GM18519 (cell line): ENCODE results near the gene PLXNA4.

Source experiments
- ATAC-seq: cut with Tn5 transposase; IDR thresholded peaks from one replicate; pipeline ENCODE4 v1.9.1; 2021; ENCODE audit warnings: mild to moderate bottlenecking, moderate library complexity; ENCODE audit not compliant: unreplicated experiment, low FRiP score

PLXNA4 gene

GRCh38 chr7:132296820-132297219 is 279.4 kb downstream of the PLXNA4 start:
- ATAC-seq, result no peak

DNA sequence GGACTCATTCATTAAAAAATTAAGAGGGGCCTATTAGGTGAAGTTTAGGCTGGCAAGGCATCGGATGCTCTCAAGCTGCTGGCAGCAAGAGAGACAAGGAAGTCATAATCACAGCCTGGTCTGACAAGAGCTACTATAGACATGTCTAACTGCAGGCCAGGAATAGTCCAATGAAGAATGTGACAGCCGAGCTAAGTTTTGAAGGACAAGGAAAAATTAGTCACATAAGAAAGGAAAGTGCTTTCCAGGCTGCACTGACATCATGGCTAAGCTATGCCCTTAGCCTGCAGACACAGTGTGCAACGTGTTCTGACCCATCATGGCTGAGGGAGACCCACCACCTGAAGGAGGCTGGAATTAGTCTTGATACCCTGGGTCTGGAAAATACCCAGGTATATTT is 281.1 kb downstream of the PLXNA4 start:
- no peak for ATAC-seq

GRCh38 chr7:132292803-132293202 is 283.5 kb downstream of the PLXNA4 start:
- no peak for ATAC-seq

GRCh38 chr7:132291481-132291880 is 284.8 kb downstream of the PLXNA4 start:
- no peak for ATAC-seq

DNA sequence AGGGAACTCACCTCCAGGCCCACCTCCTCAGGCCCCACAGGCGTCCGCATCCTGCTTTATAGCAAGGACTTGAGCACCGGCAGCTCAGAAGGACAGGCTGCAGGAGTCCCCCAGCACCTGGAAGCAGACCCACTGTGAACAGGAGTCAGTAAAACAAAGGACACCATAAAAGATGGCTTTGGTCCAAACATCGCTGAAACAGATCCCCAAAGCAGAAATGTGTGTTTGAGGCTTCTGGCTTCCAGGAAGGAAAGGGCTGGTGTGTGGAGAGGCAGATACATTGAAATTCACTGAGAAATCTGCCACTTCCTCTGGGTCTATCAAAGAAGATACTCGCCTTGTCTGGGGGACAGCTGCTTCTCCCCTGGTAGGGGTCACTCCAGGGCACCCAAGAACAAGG is 286.2 kb downstream of the PLXNA4 start:
- ATAC-seq, result no peak

- no peak for ATAC-seq
These were observed 289.4 kb downstream of the PLXNA4 start for GRCh38 chr7:132286836-132287235.

DNA sequence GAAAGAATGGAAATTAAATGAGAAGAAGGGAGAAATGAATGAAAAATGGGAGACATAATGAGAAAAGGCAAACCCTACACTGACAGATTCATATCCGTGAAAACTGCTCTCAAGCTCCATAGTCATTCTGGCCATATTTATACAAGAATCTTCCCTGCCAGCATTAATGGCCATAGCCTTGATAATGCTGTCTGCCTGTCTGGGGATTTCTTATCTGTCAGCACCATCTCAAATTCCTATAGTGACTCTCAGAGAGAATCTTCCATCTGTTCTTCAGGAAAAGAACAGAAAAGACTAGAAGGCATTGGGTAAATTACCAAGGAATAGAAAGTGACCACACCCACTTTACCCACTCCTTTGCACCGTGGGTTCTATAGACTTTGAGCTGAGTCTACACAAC is 295.9 kb downstream of the PLXNA4 start:
- no peak for ATAC-seq

GRCh38 chr7:132279718-132280117 is 296.6 kb downstream of the PLXNA4 start:
- ATAC-seq, result no peak

- no peak for ATAC-seq
These were observed 299.1 kb downstream of the PLXNA4 start for GRCh38 chr7:132276976-132277725.

DNA sequence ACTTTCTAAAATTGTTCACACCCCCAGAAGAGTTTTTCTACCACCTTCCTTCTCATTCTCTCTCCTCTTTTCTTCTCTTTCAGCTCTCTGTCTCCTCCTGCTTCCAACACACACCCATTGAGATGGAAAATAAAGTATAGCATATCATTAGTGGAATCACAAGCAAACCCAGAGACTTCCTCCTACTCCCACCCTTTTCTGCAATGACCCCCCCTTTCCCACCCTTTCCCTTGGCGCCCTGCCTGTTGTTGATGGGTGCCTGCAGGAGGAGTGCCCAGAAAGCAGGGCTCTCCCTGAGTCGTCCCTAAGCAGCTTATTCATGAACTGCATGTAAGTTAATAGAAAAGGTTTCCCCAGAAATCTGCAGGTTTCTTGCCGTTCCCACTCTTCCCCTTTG is 300.0 kb downstream of the PLXNA4 start:
- ATAC-seq, result no peak

GRCh38 chr7:132275416-132276233 is 300.6 kb downstream of the PLXNA4 start:
- no peak for ATAC-seq

DNA sequence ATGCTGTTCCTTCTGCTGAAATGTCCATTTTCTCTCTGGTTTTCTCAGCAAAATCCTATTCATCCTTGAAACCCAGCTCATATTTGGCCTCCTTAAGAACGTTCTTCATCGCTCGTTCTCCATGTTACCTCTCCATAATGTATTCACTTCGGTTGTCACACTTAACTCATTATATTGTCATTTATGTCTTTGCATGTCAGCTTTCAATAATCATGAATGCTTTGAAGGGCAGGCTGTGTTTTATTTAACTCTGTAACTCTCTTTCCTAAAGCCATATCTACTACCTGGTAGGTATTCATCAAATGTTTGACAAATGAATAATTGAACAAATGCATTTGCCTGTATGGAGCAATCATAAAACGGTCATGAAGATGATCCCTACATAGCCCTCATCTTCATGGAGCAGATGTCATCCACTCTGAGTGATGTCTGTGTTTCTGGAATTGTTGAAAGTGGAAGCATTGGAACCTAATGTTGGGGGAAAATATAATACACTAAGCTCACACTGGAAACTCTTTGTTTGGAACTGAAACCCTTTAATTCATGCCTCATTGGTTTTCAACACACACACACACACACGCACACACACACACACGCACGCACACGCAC is 303.4 kb downstream of the PLXNA4 start:
- no peak for ATAC-seq

DNA sequence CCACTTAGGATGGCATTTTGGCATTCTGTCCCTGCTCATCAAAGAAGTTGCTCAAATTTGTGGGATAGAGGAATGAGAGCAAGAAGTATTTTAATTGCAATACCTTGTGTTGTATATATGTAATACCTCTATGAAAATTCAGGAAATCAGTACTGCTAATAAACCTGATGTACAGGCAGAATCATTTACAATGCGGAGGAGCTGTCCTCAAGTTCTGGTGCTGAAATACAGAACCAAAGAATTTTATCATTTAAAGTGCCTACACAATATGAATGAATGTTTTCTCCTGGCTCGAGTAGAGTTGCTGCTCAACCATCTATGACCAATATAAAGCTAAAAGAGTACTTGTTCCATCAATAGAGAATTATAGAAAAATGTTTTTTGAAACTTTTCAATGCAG is 305.8 kb downstream of the PLXNA4 start:
- no peak for ATAC-seq

DNA sequence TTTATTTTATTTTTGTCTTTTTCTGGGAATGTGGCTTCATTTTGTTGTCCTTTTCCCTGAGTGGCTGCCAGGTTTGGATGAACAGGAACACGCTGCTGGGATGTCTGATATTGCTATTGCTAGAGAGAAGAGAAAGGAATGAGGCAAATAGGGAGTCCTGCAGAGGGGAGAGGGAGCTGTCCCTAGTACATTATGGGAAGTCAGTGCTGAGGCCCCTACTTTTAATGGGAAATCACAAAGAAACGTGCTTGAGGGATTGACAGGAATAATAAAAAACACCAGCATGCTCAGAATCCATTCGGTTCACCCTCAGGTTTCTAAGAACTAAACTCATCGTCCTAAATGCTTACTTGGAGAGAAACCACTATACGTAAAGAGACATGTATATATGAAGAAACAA is 306.6 kb downstream of the PLXNA4 start:
- no peak for ATAC-seq

DNA sequence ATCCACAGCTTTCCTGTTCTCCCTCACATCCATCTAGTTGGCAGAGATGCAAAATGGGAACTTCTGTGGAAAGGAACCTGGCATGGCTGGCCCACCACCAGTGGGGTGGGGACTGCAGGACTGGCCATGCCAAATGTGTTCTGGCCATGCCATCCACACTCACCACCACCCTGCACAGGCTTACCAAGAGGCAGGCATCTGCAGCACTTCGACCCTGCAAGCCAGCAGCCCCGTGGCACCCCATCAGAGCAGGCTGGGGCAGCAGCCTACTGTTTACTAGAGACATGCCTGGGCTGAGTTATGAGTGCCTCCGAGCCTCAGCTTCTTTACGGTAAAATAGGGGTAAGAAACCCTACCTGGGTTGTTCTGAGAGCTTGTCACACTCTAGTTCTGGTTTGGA is 313.1 kb downstream of the PLXNA4 start:
- no peak for ATAC-seq

- ATAC-seq, result no peak
These were observed 314.2 kb downstream of the PLXNA4 start for GRCh38 chr7:132262160-132262470.

- ATAC-seq, result no peak
These were observed 314.7 kb downstream of the PLXNA4 start for GRCh38 chr7:132261327-132262159.

- ATAC-seq, result no peak
These were observed 318.0 kb downstream of the PLXNA4 start for GRCh38 chr7:132258231-132258630.

GRCh38 chr7:132257253-132257652 is 319.0 kb downstream of the PLXNA4 start:
- ATAC-seq, result no peak

GRCh38 chr7:132256721-132257212 is 319.5 kb downstream of the PLXNA4 start:
- no peak for ATAC-seq

GRCh38 chr7:132255898-132256297 is 320.4 kb downstream of the PLXNA4 start:
- ATAC-seq, result no peak
